Kidney (tissue), 14 donors: ENCODE results near the gene FOCAD. TPM values are rescaled to one million over a fixed set of nuclear protein-coding genes. Genes with fewer than 3 reads are reported as not detected.

Experiments used
- DNase-seq, 5 donors: peaks; one replicate each; pipeline ENCODE4 v3.0.0-alpha.2; 2013 to 2020
- FAIRE-seq: peaks from 2 replicates; lab custom pipeline; 2012; peaks lifted over from hg19 to GRCh38; lab: Jason Lieb, UNC
- H3K27ac ChIP-seq, 2 donors: one replicate each; pipeline ENCODE4 v1.7.0; 2013; ENCODE audit warnings: low read depth in 2 of 2, low read length in 2 of 2, inconsistent platforms in 1 of 2
- H3K27me3 ChIP-seq: one replicate; pipeline ENCODE4 v1.7.1; 2013; ENCODE audit warnings: low read length, inconsistent platforms; ENCODE audit not compliant: control insufficient read depth, insufficient read depth
- H3K36me3 ChIP-seq, 3 donors: one replicate each; pipeline versions ENCODE4 v1.7.0 to v1.7.1; 2013; ENCODE audit warnings: low read length in 3 of 3, control low read depth in 1 of 3, inconsistent platforms in 1 of 3; ENCODE audit not compliant: insufficient read depth in 3 of 3, control insufficient read depth in 2 of 3
- H3K4me1 ChIP-seq, 3 donors: one replicate each; pipeline versions ENCODE4 v1.7.0 to v1.7.1; 2013; ENCODE audit warnings: low read length in 3 of 3, inconsistent platforms in 1 of 3, low read depth in 1 of 3; ENCODE audit not compliant: control insufficient read depth in 2 of 3, insufficient read depth in 2 of 3
- H3K4me3 ChIP-seq, 3 donors: one replicate each; pipeline versions ENCODE4 v1.7.0 to v1.8.1; 2013; ENCODE audit warnings: low read length in 3 of 3, control low read depth in 1 of 3, inconsistent platforms in 1 of 3
- H3K9ac ChIP-seq, 3 donors: one replicate each; pipeline versions ENCODE4 v1.7.0 to v1.7.1; 2013; ENCODE audit warnings: low read length in 3 of 3, control low read depth in 1 of 3, inconsistent platforms in 1 of 3
- H3K9me3 ChIP-seq, 3 donors: one replicate each; pipeline versions ENCODE4 v1.7.0 to v1.7.1; 2013; ENCODE audit warnings: low read length in 3 of 3, control low read depth in 1 of 3, inconsistent platforms in 1 of 3; ENCODE audit not compliant: control insufficient read depth in 2 of 3, insufficient read depth in 1 of 3
- intact Hi-C: fragments of 100-400 bp; cut with DNase I; formaldehyde crosslinking; loops from one replicate; pipeline ENCODE4 v1.11.1; 2022
- polyA plus RNA-seq: library from polyadenylated mRNA; stranded (reverse); fragments of 350-450 nt; fragmentation: Illumina TruSeq; extraction: RNeasy Lipid Tissue Mini Kit (QIAGEN cat#74804); gene quantifications from one replicate; pipeline ENCODE4 v1.2.3, GENCODE V29; 2014; ENCODE audit warnings: low read depth, low replicate concordance; ENCODE audit not compliant: insufficient read depth
- total RNA-seq: library from RNA; stranded (reverse); fragmentation: NEBNext Ultra II Directional; extraction: Animal tissue kit (Norgen Biotek cat#: 25700); gene quantifications from one replicate; pipeline ENCODE4 v1.2.1, GENCODE V29; 2021
- TF ChIP-seq, protein P1 (sequence below): IDR thresholded peaks from 3 replicates; pipeline ENCODE4 v1.5.1; 2012; ENCODE audit warnings: mild to moderate bottlenecking, moderate library complexity, borderline replicate concordance; ENCODE audit not compliant: insufficient read depth; ENCODE audit errors: extremely low read depth
- donor health status: control.
- donor health status: control.
- donor health status: control.
- donor health status: control.
- donor health status: control.
- donor health status: DM: yes; HTN: yes; CAD: no.
- donor health status: Normal renal cell carcinoma (clear cell type).

FOCAD gene
- total and polyA plus RNA-seq, 2 donors from 2014 or later: 12.2 to 35.7 TPM

- intact Hi-C loops: no loop called here
- H3K4me3 ChIP-seq: no peak overlapping the region
- no peak for FAIRE-seq
Observed at GRCh38 chr9:20844916-20845315, 160.9 kb downstream of the FOCAD start.

GRCh38 chr9:20848490-20848889 is 164.4 kb downstream of the FOCAD start:
- Histone ChIP-seq H3K9me3 (no peaks in the 10 kb centered on the region), H3K4me1 (no peaks in the 10 kb centered on the region), H3K27ac (no peak overlapping the region), H3K36me3 (no peaks in the 10 kb centered on the region), H3K9ac (no peak overlapping the region), H3K27me3 (no peaks in the 10 kb centered on the region), H3K4me3 (no peak overlapping the region)
- no peak for DNase-seq
- intact Hi-C loops: no loop called here
- FAIRE-seq: no peak
- TF ChIP-seq, protein P1, sequence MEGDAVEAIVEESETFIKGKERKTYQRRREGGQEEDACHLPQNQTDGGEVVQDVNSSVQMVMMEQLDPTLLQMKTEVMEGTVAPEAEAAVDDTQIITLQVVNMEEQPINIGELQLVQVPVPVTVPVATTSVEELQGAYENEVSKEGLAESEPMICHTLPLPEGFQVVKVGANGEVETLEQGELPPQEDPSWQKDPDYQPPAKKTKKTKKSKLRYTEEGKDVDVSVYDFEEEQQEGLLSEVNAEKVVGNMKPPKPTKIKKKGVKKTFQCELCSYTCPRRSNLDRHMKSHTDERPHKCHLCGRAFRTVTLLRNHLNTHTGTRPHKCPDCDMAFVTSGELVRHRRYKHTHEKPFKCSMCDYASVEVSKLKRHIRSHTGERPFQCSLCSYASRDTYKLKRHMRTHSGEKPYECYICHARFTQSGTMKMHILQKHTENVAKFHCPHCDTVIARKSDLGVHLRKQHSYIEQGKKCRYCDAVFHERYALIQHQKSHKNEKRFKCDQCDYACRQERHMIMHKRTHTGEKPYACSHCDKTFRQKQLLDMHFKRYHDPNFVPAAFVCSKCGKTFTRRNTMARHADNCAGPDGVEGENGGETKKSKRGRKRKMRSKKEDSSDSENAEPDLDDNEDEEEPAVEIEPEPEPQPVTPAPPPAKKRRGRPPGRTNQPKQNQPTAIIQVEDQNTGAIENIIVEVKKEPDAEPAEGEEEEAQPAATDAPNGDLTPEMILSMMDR: no peak

More at GRCh38 chr9:20844916-20845315, 160.9 kb downstream of the FOCAD start:
- Histone ChIP-seq H3K4me1 (no peaks in the 10 kb centered on the region), H3K36me3 (no peaks in the 10 kb centered on the region), H3K27me3 (no peaks in the 10 kb centered on the region), H3K9me3 (no peaks in the 10 kb centered on the region), H3K27ac (no peak overlapping the region), H3K9ac (no peak overlapping the region)
- DNase-seq: no peak
- TF ChIP-seq, protein P1: no peak

DNA sequence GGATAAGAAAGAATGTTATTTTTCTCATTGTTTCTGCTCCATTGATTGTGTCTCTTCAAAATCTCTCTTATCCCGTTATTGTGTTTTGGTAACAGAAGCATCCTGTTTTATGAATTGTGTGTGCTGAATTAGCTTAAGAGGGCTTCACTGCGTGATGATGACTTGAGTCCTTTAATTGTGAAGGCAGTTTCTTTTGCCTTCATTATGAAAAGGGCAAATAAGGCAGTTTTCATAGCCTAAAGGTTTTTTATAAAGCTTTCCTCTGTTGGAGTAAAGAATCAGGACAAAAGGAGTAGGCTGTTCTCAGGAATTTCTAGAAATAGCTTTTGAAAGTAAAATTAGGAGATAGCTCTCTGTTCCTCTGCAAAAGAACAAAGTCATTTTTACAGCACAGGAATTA is 169.8 kb downstream of the FOCAD start:
- no peak for FAIRE-seq
- intact Hi-C loops: no loop called here
- Histone ChIP-seq H3K36me3 (no peaks in the 10 kb centered on the region), H3K27ac (no peak overlapping the region), H3K27me3 (no peaks in the 10 kb centered on the region), H3K9ac (no peak overlapping the region), H3K4me3 (no peak overlapping the region), H3K4me1 (no peaks in the 10 kb centered on the region), H3K9me3 (peaks cover 0 to 6% (median 0%) of the 10 kb centered on the region in 3 donors)
- TF ChIP-seq, protein P1: no peak
- no peak for DNase-seq

DNA sequence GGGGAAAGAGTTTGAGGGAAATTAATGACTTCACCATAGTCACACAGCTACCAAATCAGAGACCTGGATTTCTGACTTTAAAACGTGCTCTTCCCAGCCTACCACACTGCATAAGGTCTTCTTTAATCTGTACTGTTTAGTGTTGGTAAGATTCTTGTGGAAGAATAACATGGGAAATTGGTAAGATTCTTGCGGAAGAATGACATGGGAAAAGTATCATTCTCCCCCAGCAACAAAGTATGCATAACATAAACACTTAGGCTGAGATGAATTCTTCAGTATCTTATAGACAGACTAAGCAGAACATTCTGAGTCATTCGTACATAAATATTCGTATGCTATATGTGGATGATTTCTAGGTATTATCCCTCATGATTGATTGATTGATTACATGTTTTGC is 170.4 kb downstream of the FOCAD start:
- H3K4me1 ChIP-seq: no peaks in the 10 kb centered on the region
- H3K4me3 ChIP-seq: no peak overlapping the region
- intact Hi-C loops: no loop called here
- FAIRE-seq (no peak), DNase-seq (no peak)
- TF ChIP-seq, protein P1: no peak
- H3K9me3 ChIP-seq: peaks cover 0 to 6% (median 0%) of the 10 kb centered on the region in 3 donors
- H3K27me3 ChIP-seq: no peaks in the 10 kb centered on the region
- no peaks in the 10 kb centered on the region for H3K36me3 ChIP-seq
- H3K9ac ChIP-seq: no peak overlapping the region
- H3K27ac ChIP-seq: no peak overlapping the region
